ENCODE measurements around the gene HS6ST1.

Gene HS6ST1

GRCh38 chr2:128312411-128312810, 6.3 kb downstream of the HS6ST1 start:
- Histone ChIP-seq H3K9me3 (no peaks in the 10 kb centered on the region), H3K27ac (no peak overlapping the region), H3K4me3 (ENCODE audit: low read depth in 1 of 2, low read length in 1 of 2) (no peak overlapping the region), H3K36me3 (no peaks in the 10 kb centered on the region), H3K27me3 (peaks cover 23% of the 10 kb centered on the region), H3K4me1 (ENCODE audit: control insufficient read depth in 1 of 2, insufficient read depth in 1 of 2, low read depth in 1 of 2, low read length in 1 of 2) (peaks cover 5 to 7% of the 10 kb centered on the region in 2 experiments)
- TF ChIP-seq CTCF (IDR thresholded peaks at IDR 0.05): no peak

GRCh38 chr2:128311755-128312341, 6.8 kb downstream of the HS6ST1 start:
- Histone ChIP-seq H3K4me1 (ENCODE audit: control insufficient read depth in 1 of 2, insufficient read depth in 1 of 2, low read depth in 1 of 2, low read length in 1 of 2) (peaks cover 0 to 1% of the 10 kb centered on the region in 2 experiments), H3K9me3 (no peaks in the 10 kb centered on the region), H3K27me3 (peaks cover 18% of the 10 kb centered on the region), H3K27ac (no peak overlapping the region), H3K4me3 (ENCODE audit: low read depth in 1 of 2, low read length in 1 of 2) (no peak overlapping the region), H3K36me3 (no peaks in the 10 kb centered on the region)
- no peak for TF ChIP-seq CTCF (IDR thresholded peaks at IDR 0.05)

- no peak for TF ChIP-seq CTCF (IDR thresholded peaks at IDR 0.05)
- peaks cover 12% of the 10 kb centered on the region for H3K27me3 ChIP-seq
Measured at GRCh38 chr2:128311216-128311754, 7.4 kb downstream of the HS6ST1 start.

GRCh38 chr2:128310761-128311160, 7.9 kb downstream of the HS6ST1 start:
- Histone ChIP-seq H3K36me3 (no peaks in the 10 kb centered on the region), H3K4me3 (ENCODE audit: low read depth in 1 of 2, low read length in 1 of 2) (no peak overlapping the region), H3K27ac (no peak overlapping the region), H3K4me1 (ENCODE audit: control insufficient read depth in 1 of 2, insufficient read depth in 1 of 2, low read depth in 1 of 2, low read length in 1 of 2) (no peaks in the 10 kb centered on the region), H3K9me3 (no peaks in the 10 kb centered on the region), H3K27me3 (peaks cover 7% of the 10 kb centered on the region)
- TF ChIP-seq CTCF (IDR thresholded peaks at IDR 0.05): no peak

More at GRCh38 chr2:128311216-128311754, 7.4 kb downstream of the HS6ST1 start:
- no peaks in the 10 kb centered on the region for H3K9me3 ChIP-seq
- H3K27ac ChIP-seq: no peak overlapping the region
- no peak overlapping the region for H3K4me3 ChIP-seq (ENCODE audit: low read depth in 1 of 2, low read length in 1 of 2)
- no peaks in the 10 kb centered on the region for H3K36me3 ChIP-seq
- H3K4me1 ChIP-seq (ENCODE audit: control insufficient read depth in 1 of 2, insufficient read depth in 1 of 2, low read depth in 1 of 2, low read length in 1 of 2): no peaks in the 10 kb centered on the region

GRCh38 chr2:128310094-128310716, 8.5 kb downstream of the HS6ST1 start:
- Histone ChIP-seq H3K4me3 (ENCODE audit: low read depth in 1 of 2, low read length in 1 of 2) (no peak overlapping the region), H3K9me3 (no peaks in the 10 kb centered on the region), H3K4me1 (ENCODE audit: control insufficient read depth in 1 of 2, insufficient read depth in 1 of 2, low read depth in 1 of 2, low read length in 1 of 2) (no peaks in the 10 kb centered on the region), H3K27me3 (peaks cover 1% of the 10 kb centered on the region), H3K36me3 (no peaks in the 10 kb centered on the region), H3K27ac (no peak overlapping the region)
- no peak for TF ChIP-seq CTCF (IDR thresholded peaks at IDR 0.05)

Data from neutrophil (primary cell).